HEK293 (cell line): ENCODE results near the gene HMGXB3.
A peak's percentile ranks its signal among the peaks of the same experiment; 100 is the strongest.
"Not testable (repeated sequence)": the region's sequence is repeated elsewhere in the genome, so short reads cannot be mapped to it uniquely, and the experiment has no call there.

Source experiments
- CTCF ChIA-PET: fragments of 350-600 bp; formaldehyde crosslinking; extraction: SDS; loops from one replicate; lab custom pipeline; 2021; ENCODE audit warnings: antibody characterized with exemption; lab: Yijun Ruan, JAX
- POLR2A ChIA-PET: fragments of 300-600 bp; formaldehyde crosslinking; extraction: SDS; loops from one replicate; lab custom pipeline; 2020; ENCODE audit warnings: antibody characterized with exemption, inconsistent platforms; lab: Yijun Ruan, JAX
- H3K27ac ChIP-seq: fragments of 200-500 bp; sonication (Bioruptor generic); 2 replicates; pipeline ENCODE4 v1.5.1; 2014; ENCODE audit warnings: low read depth, low read length, control low read depth, inconsistent platforms; ENCODE audit errors: extremely low read depth
- H3K36me3 ChIP-seq, 2 experiments: fragments of 200-500 bp in 1 of 2; sonication (Bioruptor generic) in 1 of 2; 1 replicate in 1 of 2; 2 replicates in 1 of 2; pipeline ENCODE4 v1.5.1; 2014 to 2017; ENCODE audit warnings: inconsistent platforms in 2 of 2, low read length in 2 of 2; ENCODE audit not compliant: control insufficient read depth in 2 of 2, insufficient read depth in 1 of 2
- H3K4me1 ChIP-seq: fragments of 200-500 bp; sonication (Bioruptor generic); 2 replicates; pipeline ENCODE4 v1.5.1; 2014; ENCODE audit warnings: mild to moderate bottlenecking, low read length, inconsistent platforms; ENCODE audit not compliant: control insufficient read depth, insufficient read depth
- H3K4me3 ChIP-seq: 2 replicates; pipeline ENCODE4 v1.5.1; 2011; ENCODE audit warnings: low read depth, mild to moderate bottlenecking, control low read depth, low read length, moderate library complexity
- H3K9me3 ChIP-seq: fragments of 200-500 bp; sonication (Bioruptor generic); 2 replicates; pipeline ENCODE4 v1.5.1; 2014; ENCODE audit warnings: low read depth, low read length, inconsistent platforms; ENCODE audit not compliant: control insufficient read depth, insufficient read depth
- BCL11A ChIP-seq: fragments of 450-650 bp; formaldehyde crosslinking; IDR thresholded peaks from 2 replicates; pipeline ENCODE4 v1.5.1; 2016; ENCODE audit warnings: low read depth, missing biosample characterization, missing genetic modification characterization
- GLIS1 ChIP-seq: fragments of 450-650 bp; formaldehyde crosslinking; IDR thresholded peaks from 2 replicates; pipeline ENCODE4 v1.5.1; 2016; ENCODE audit warnings: missing biosample characterization, missing genetic modification characterization
- GLIS2 ChIP-seq: fragments of 450-650 bp; formaldehyde crosslinking; IDR thresholded peaks from 2 replicates; pipeline ENCODE4 v1.5.1; 2016; ENCODE audit warnings: missing biosample characterization, missing genetic modification characterization
- HOXC10 ChIP-seq: sonication (generic); formaldehyde crosslinking; IDR thresholded peaks from 2 replicates; pipeline ENCODE4 v1.8.1; 2023; ENCODE audit warnings: mild to moderate bottlenecking, missing genetic modification reagents
- IKZF3 ChIP-seq: fragments of 450-650 bp; IDR thresholded peaks from 2 replicates; pipeline ENCODE4 v1.5.0; 2018; ENCODE audit warnings: missing biosample characterization, mild to moderate bottlenecking, missing genetic modification characterization, moderate library complexity
- ZBTB8A ChIP-seq: fragments of 450-650 bp; formaldehyde crosslinking; IDR thresholded peaks from 2 replicates; pipeline ENCODE4 v1.5.1; 2016; ENCODE audit warnings: missing biosample characterization, missing genetic modification characterization
- ZIC2 ChIP-seq: fragments of 450-650 bp; formaldehyde crosslinking; IDR thresholded peaks from 2 replicates; pipeline ENCODE4 v1.5.1; 2016; ENCODE audit warnings: missing biosample characterization, missing genetic modification characterization
- ZNF404 ChIP-seq: fragments of 450-650 bp; formaldehyde crosslinking; IDR thresholded peaks from 2 replicates; pipeline ENCODE4 v1.5.1; 2017; ENCODE audit warnings: missing biosample characterization, missing genetic modification characterization
- ZNF558 ChIP-seq: fragments of 450-650 bp; formaldehyde crosslinking; IDR thresholded peaks from 2 replicates; pipeline ENCODE4 v1.5.1; 2016; ENCODE audit warnings: missing biosample characterization, missing genetic modification characterization
- ZNF654 ChIP-seq: fragments of 450-650 bp; formaldehyde crosslinking; IDR thresholded peaks from 2 replicates; pipeline ENCODE4 v1.5.1; 2016; ENCODE audit warnings: low read depth, missing biosample characterization, missing genetic modification characterization
- TF ChIP-seq, protein P1 (sequence below): fragments of 450-650 bp; formaldehyde crosslinking; IDR thresholded peaks from 2 replicates; pipeline ENCODE4 v1.5.1; 2016; ENCODE audit warnings: missing biosample characterization, missing genetic modification characterization
- TF ChIP-seq, protein P2 (sequence below): fragments of 450-650 bp; formaldehyde crosslinking; IDR thresholded peaks from 2 replicates; pipeline ENCODE4 v1.5.1; 2016; ENCODE audit warnings: missing biosample characterization, missing genetic modification characterization
- TF ChIP-seq, protein P3 (sequence below): fragments of 450-650 bp; formaldehyde crosslinking; IDR thresholded peaks from 2 replicates; pipeline ENCODE4 v1.5.1; 2016; ENCODE audit warnings: missing biosample characterization, missing genetic modification characterization
- TF ChIP-seq, protein P4 (sequence below): fragments of 450-650 bp; formaldehyde crosslinking; IDR thresholded peaks from 2 replicates; pipeline ENCODE4 v1.5.1; 2016; ENCODE audit warnings: missing biosample characterization, missing genetic modification characterization, borderline replicate concordance
- TF ChIP-seq, protein P5 (sequence below): fragments of 450-650 bp; formaldehyde crosslinking; IDR thresholded peaks from 2 replicates; pipeline ENCODE4 v1.5.1; 2016; ENCODE audit warnings: missing biosample characterization, missing genetic modification characterization, low read depth

HMGXB3 gene

DNA sequence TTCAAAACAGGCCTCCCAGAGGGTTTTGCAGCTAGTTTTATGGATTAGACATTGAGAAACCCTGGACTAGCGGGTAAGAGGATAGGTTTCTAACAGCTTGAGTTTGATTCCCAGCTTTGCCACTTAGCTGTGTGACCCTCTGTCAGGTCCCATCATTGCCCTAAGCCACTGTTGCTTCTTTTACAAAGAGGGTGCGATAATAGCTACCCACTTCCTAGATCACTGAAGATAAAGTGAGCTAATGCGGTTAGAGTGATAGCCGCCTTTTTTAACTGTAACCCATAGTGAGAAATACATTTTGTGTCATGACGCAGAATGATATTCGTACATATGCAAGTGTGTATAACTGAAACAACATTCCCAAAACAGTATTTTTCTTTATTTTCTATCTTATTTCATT lies 45.5 kb downstream of the HMGXB3 start:
- ChIA-PET CTCF (no interaction called here), POLR2A (interaction anchor here (0.5 kb wide), 1 partner anchor 25 kb away, joined by 4 read pairs; no protein-coding TSS in a partner anchor)
- Histone ChIP-seq H3K4me3 (no peak overlapping the region), H3K36me3 (peaks cover 43 to 94% of the 10 kb centered on the region in 2 experiments), H3K4me1 (no peaks in the 10 kb centered on the region), H3K9me3 (no peaks in the 10 kb centered on the region), H3K27ac (no peak overlapping the region)
- TF ChIP-seq ZNF404 (tag by site-specific recombination) (no peak), ZNF558 (tag by site-specific recombination) (no peak), BCL11A (no peak), GLIS1 (tag by site-specific recombination) (no peak), HOXC10 (no peak), ZBTB8A (tag by site-specific recombination) (no peak), IKZF3 (tag by site-specific recombination) (no peak), ZNF654 (tag by site-specific recombination) (no peak), ZIC2 (tag by site-specific recombination) (no peak)
- TF ChIP-seq, protein P1, sequence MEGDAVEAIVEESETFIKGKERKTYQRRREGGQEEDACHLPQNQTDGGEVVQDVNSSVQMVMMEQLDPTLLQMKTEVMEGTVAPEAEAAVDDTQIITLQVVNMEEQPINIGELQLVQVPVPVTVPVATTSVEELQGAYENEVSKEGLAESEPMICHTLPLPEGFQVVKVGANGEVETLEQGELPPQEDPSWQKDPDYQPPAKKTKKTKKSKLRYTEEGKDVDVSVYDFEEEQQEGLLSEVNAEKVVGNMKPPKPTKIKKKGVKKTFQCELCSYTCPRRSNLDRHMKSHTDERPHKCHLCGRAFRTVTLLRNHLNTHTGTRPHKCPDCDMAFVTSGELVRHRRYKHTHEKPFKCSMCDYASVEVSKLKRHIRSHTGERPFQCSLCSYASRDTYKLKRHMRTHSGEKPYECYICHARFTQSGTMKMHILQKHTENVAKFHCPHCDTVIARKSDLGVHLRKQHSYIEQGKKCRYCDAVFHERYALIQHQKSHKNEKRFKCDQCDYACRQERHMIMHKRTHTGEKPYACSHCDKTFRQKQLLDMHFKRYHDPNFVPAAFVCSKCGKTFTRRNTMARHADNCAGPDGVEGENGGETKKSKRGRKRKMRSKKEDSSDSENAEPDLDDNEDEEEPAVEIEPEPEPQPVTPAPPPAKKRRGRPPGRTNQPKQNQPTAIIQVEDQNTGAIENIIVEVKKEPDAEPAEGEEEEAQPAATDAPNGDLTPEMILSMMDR (tag by site-specific recombination) = no peak
- TF ChIP-seq, protein P2, sequence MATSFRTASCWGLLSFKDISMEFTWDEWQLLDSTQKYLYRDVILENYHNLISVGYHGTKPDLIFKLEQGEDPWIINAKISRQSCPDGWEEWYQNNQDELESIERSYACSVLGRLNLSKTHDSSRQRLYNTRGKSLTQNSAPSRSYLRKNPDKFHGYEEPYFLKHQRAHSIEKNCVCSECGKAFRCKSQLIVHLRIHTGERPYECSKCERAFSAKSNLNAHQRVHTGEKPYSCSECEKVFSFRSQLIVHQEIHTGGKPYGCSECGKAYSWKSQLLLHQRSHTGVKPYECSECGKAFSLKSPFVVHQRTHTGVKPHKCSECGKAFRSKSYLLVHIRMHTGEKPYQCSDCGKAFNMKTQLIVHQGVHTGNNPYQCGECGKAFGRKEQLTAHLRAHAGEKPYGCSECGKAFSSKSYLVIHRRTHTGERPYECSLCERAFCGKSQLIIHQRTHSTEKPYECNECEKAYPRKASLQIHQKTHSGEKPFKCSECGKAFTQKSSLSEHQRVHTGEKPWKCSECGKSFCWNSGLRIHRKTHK = no peak
- TF ChIP-seq, protein P3, sequence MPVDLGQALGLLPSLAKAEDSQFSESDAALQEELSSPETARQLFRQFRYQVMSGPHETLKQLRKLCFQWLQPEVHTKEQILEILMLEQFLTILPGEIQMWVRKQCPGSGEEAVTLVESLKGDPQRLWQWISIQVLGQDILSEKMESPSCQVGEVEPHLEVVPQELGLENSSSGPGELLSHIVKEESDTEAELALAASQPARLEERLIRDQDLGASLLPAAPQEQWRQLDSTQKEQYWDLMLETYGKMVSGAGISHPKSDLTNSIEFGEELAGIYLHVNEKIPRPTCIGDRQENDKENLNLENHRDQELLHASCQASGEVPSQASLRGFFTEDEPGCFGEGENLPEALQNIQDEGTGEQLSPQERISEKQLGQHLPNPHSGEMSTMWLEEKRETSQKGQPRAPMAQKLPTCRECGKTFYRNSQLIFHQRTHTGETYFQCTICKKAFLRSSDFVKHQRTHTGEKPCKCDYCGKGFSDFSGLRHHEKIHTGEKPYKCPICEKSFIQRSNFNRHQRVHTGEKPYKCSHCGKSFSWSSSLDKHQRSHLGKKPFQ = no peak
- TF ChIP-seq, protein P4, sequence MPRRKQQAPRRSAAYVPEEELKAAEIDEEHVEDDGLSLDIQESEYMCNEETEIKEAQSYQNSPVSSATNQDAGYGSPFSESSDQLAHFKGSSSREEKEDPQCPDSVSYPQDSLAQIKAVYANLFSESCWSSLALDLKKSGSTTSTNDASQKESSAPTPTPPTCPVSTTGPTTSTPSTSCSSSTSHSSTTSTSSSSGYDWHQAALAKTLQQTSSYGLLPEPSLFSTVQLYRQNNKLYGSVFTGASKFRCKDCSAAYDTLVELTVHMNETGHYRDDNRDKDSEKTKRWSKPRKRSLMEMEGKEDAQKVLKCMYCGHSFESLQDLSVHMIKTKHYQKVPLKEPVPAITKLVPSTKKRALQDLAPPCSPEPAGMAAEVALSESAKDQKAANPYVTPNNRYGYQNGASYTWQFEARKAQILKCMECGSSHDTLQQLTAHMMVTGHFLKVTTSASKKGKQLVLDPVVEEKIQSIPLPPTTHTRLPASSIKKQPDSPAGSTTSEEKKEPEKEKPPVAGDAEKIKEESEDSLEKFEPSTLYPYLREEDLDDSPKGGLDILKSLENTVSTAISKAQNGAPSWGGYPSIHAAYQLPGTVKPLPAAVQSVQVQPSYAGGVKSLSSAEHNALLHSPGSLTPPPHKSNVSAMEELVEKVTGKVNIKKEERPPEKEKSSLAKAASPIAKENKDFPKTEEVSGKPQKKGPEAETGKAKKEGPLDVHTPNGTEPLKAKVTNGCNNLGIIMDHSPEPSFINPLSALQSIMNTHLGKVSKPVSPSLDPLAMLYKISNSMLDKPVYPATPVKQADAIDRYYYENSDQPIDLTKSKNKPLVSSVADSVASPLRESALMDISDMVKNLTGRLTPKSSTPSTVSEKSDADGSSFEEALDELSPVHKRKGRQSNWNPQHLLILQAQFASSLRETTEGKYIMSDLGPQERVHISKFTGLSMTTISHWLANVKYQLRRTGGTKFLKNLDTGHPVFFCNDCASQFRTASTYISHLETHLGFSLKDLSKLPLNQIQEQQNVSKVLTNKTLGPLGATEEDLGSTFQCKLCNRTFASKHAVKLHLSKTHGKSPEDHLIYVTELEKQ (tag by site-specific recombination) = no peak
- TF ChIP-seq, protein P5, sequence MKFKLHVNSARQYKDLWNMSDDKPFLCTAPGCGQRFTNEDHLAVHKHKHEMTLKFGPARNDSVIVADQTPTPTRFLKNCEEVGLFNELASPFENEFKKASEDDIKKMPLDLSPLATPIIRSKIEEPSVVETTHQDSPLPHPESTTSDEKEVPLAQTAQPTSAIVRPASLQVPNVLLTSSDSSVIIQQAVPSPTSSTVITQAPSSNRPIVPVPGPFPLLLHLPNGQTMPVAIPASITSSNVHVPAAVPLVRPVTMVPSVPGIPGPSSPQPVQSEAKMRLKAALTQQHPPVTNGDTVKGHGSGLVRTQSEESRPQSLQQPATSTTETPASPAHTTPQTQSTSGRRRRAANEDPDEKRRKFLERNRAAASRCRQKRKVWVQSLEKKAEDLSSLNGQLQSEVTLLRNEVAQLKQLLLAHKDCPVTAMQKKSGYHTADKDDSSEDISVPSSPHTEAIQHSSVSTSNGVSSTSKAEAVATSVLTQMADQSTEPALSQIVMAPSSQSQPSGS (tag by site-specific recombination) = no peak

DNA sequence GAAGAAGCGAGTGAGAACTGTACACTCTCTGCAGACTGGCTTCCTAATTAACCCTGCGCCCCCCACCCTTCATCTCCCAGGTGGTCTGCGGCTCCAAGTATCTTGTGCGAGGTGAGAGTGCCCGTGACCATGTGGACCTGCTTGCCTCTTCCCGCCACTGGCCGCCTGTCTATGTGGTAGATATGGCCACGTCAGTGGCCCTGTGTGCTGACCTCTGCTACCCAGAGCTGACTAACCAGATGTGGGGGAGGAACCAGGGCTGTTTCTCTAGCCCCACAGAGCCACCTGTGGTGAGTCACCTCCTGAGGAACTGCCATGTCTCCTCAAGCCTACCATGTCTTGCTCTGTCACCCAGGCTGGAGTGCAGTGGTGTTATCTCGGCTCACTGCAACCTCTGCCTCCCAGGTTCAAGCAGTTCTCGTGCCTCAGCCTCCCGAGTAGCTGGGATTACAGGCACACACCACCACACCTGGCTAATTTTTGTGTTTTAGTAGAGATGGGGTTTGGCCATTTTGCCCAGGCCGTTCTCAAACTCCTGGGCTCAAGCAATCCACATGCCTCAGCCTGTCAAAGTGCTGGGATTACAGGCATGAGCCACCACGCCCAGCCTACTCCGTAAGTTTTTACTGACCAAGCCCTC lies 49.8 kb downstream of the HMGXB3 start:
- H3K27ac ChIP-seq, H3K4me3 ChIP-seq, H3K4me1 ChIP-seq, POLR2A ChIA-PET, H3K9me3 ChIP-seq: not testable (repeated sequence)
- H3K36me3 ChIP-seq = peaks cover 21 to 94% of the 10 kb centered on the region in 2 experiments; a peak in 2 of 3 replicates
- CTCF ChIA-PET = interaction anchor here (0.7 kb wide), 1 partner anchor 170 kb away, joined by 3 read pairs; no protein-coding TSS in a partner anchor
- peak; percentile 79 for TF ChIP-seq GLIS1 (tag by site-specific recombination)
- 0 out of 2 replicates have a peak, but pooled peaks have one; percentile 27 for TF ChIP-seq GLIS2 (tag by site-specific recombination)
